GM18511 (cell line): ENCODE data around the gene REEP5.

Experiments used
- ATAC-seq: cut with Tn5 transposase; IDR thresholded peaks from one replicate; pipeline ENCODE4 v1.9.1; 2021; ENCODE audit warnings: mild to moderate bottlenecking, moderate library complexity; ENCODE audit not compliant: unreplicated experiment

REEP5 gene

DNA sequence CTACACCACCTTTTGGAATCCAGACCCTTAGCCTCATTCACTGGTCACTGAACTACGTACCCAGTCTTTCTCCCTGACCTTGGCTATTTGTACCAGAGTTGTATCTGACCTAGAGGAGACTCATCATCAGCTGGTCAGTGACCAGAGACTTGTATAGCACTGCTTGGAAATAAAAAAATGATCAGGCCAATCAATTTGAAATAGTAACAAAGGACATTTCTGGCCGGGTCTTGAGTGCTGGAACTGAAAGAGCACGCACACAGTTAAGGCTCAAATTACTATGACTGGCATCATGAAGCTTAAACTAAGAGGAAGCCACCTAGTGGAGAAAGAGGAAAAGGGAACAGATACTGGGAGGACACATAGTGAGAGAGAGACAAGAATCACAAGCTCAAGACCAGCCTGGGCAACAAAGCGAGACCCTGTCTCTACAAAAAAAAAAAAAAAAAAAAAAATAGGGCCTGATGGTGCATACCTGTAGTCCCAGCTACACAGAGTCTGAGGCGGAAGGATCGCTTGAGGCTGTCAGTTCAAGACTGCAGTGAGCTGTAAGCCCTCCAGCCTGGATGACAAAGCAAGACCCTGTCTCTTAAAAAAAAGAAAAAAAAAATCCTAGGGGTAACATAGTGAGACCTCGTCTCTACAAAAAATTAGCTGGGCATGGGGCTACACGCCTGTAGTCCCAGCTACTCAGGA is 73.8 kb downstream of the REEP5 start:
- ATAC-seq: peak; percentile 99

DNA sequence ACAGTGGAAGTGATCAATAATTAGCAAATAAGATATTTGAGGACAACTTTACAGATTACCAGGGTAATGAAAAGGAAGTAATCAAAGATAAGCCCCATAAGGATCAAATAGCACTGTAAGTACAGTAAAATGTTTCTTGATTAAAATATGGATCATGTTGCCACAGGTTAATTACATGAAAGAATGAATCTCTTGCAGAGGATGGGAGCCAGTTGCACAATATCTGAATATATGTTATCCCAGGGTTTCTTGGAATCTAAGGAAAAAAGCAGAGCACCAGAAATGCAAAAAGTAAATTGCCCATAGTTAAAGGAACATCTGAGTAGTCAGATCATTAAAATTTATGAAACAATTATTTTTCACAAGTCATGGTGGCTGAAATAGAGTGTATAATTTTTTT is 74.7 kb downstream of the REEP5 start:
- ATAC-seq: no peak

DNA sequence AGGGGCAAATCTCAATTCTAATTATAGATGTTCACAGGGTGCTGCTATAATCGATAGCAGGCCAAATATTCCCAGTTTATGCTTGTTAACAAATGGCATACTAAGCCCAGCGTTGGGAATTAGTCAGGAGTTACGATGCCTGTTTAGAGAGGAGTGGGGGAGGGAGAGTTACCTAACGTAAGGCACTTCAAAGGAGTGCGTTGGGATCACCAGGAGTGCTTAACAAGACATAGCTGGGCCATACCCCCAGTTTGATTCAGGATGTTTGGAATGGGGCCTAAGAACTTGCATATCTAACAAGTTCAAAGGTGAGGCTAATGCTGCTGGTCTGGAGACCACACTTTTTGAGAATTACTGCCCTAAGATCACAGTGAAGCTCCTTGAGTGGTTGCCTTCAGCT is 75.5 kb downstream of the REEP5 start:
- no peak for ATAC-seq

DNA sequence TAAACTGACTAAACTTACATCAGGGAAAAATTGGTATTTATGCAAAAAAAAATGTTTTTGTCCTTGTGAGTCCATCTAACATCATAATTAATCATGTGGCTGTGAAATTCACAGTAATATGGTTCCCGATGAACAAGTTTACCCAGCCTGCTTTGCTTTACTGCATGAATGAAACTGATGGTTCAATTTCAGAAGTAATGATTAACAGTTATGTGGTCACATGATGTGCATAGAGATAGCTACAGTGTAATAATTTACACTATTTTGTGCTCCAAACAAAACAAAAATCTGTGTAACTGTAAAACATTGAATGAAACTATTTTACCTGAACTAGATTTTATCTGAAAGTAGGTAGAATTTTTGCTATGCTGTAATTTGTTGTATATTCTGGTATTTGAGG is 77.5 kb downstream of the REEP5 start:
- no peak for ATAC-seq

DNA sequence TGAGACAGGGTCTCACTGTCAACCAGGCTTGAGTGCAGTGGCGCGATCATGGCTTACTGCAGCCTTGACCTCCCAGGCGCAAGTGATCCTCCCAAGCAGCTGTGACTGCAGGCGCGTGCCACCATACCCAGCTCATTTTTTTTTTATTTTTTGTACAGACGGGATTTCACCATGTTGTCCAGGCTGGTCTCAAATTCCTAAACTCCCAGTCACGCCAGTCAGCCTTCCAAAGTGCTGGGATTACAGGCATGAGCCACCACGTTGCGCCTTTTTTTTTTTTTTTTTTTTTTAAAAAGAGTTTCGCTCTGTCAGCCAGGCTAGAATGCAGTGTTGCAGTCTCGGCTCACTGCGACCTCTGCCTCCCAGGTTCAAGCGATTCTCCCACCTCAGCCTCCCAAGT is 88.1 kb downstream of the REEP5 start:
- ATAC-seq: no peak

DNA sequence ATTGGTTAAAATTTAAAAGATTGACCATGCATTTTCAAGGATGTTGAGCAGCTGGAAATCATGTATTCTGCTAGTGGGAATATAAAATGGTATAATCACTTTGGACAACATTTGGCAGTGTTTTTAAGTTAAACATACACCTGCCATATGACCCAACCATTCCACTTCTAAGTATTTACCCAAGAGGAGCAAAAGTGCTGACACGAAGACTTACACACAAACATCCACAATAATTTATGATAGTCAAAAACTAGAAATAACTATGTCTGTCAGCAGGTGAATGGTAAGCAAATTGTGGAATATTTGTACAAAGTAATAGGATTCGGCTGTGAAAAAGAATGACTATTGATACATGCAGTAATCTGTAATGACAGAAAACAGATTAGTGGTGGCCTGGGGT is 91.6 kb downstream of the REEP5 start:
- no peak for ATAC-seq
